HCT116 (cell line): Measurements from ENCODE around the gene LRFN2. TPM values are rescaled to one million over a fixed set of nuclear protein-coding genes. Genes with fewer than 3 reads are reported as not detected.

ENCODE experiments used
- ATAC-seq: fragments of 200-7000 bp; cut with Tn5 transposase; 2 replicates; pipeline ENCODE4 v1.9.1; 2020; ENCODE audit warnings: mild to moderate bottlenecking, moderate library complexity
- BruUV-seq: library from RNA; stranded (reverse); fragments of 400-500 nt; replicated peaks from 2 replicates; lab custom pipeline; 2021; lab: Mats Ljungman, UMichigan
- CTCF ChIA-PET: fragments of 300-600 bp; sonication (Branson Sonifier 250); formaldehyde crosslinking; loops from one replicate; lab custom pipeline; 2021; ENCODE audit warnings: antibody characterized with exemption; lab: Charles Lee
- POLR2A ChIA-PET: fragments of 300-600, 350-600 bp; sonication (Branson Sonifier 250); formaldehyde crosslinking; loops from one replicate; lab custom pipeline; 2021; ENCODE audit warnings: antibody characterized with exemption; lab: Charles Lee
- RAD21 ChIA-PET, 2 experiments: fragments of 300-600 bp; sonication (Branson Sonifier 250); formaldehyde crosslinking; loops; one replicate each; lab custom pipeline; 2023; ENCODE audit warnings: low total read pairs in 2 of 2; ENCODE audit not compliant: uncharacterized antibody in 2 of 2, unreplicated experiment in 2 of 2, low non-redundant PET in 1 of 2; lab: Charles Lee
- DNase-seq: peaks from one replicate; pipeline ENCODE4 v3.0.0-alpha.2; 2010; ENCODE audit warnings: low read depth, low spot score
- H2AFZ ChIP-seq: fragments of 200-600 bp; shearing (Covaris generic), sonication (generic); 2 replicates; pipeline ENCODE4 v1.6.1; 2017; ENCODE audit warnings: low read depth, mixed run types, mixed read lengths, antibody characterized with exemption, low read length; ENCODE audit not compliant: poor library complexity, severe bottlenecking
- H3K27ac ChIP-seq: 2 replicates; pipeline ENCODE4 v1.5.1; 2012; ENCODE audit warnings: low read depth, low read length
- H3K27me3 ChIP-seq: fragments of 200-600 bp; sonication (generic); 2 replicates; pipeline ENCODE4 v1.6.1; 2016; ENCODE audit warnings: mixed run types, low read length, mixed read lengths; ENCODE audit not compliant: insufficient read depth
- H3K36me3 ChIP-seq, 2 experiments: fragments of 200-500 bp in 1 of 2; fragments of 200-600 bp in 1 of 2; sonication (Bioruptor generic) in 1 of 2; sonication (generic) in 1 of 2; 2 replicates each; pipeline versions ENCODE4 v1.5.1 to v1.6.1; 2014 to 2016; ENCODE audit warnings: low read length in 2 of 2, inconsistent platforms in 1 of 2, mixed read lengths in 1 of 2, mixed run types in 1 of 2; ENCODE audit not compliant: insufficient read depth in 2 of 2, control insufficient read depth in 1 of 2
- H3K4me1 ChIP-seq, 2 experiments: fragments of 200-600 bp in 1 of 2; sonication (generic) in 1 of 2; 2 replicates each; pipeline versions ENCODE4 v1.5.1 to v1.6.1; 2012 to 2017; ENCODE audit warnings: low read length in 2 of 2, inconsistent platforms in 1 of 2, mild to moderate bottlenecking in 1 of 2, mixed read lengths in 1 of 2, mixed run types in 1 of 2, moderate library complexity in 1 of 2; ENCODE audit not compliant: insufficient read depth in 2 of 2, control insufficient read depth in 1 of 2
- H3K4me2 ChIP-seq: fragments of 200-600 bp; sonication (generic); 2 replicates; pipeline ENCODE4 v1.6.1; 2017; ENCODE audit warnings: mixed run types, low read length, mixed read lengths
- H3K4me3 ChIP-seq, 2 experiments: fragments of 200-600 bp in 1 of 2; sonication (generic) in 1 of 2; replicated peaks in 1 of 2; 2 replicates each; pipeline ENCODE4 v1.5.1; 2011 to 2016; ENCODE audit warnings: low read length in 2 of 2, control low read depth in 1 of 2, low read depth in 1 of 2, mild to moderate bottlenecking in 1 of 2, mixed read lengths in 1 of 2, mixed run types in 1 of 2
- H3K79me2 ChIP-seq: fragments of 200-600 bp; sonication (generic); 2 replicates; pipeline ENCODE4 v1.6.1; 2017; ENCODE audit warnings: mild to moderate bottlenecking, mixed run types, low read length, moderate library complexity, mixed read lengths; ENCODE audit not compliant: insufficient read depth
- H3K9ac ChIP-seq: fragments of 200-600 bp; sonication (generic); 2 replicates; pipeline ENCODE4 v1.6.1; 2016; ENCODE audit warnings: low read length, mixed read lengths
- H3K9me2 ChIP-seq: fragments of 200-600 bp; sonication (generic), shearing (Covaris generic); 2 replicates; pipeline ENCODE4 v1.6.1; 2017; ENCODE audit warnings: mixed run types, mild to moderate bottlenecking, moderate library complexity; ENCODE audit not compliant: insufficient read depth
- H3K9me3 ChIP-seq, 2 experiments: fragments of 200-500 bp in 1 of 2; fragments of 200-600 bp in 1 of 2; sonication (Bioruptor generic) in 1 of 2; sonication (generic) in 1 of 2; 2 replicates each; pipeline ENCODE4 v1.6.1; 2014 to 2017; ENCODE audit warnings: low read length in 2 of 2, mixed read lengths in 2 of 2, inconsistent platforms in 1 of 2, low read depth in 1 of 2, mild to moderate bottlenecking in 1 of 2, mixed run types in 1 of 2, moderate library complexity in 1 of 2; ENCODE audit not compliant: control insufficient read depth in 1 of 2, insufficient read depth in 1 of 2
- H4K20me1 ChIP-seq: fragments of 200-600 bp; sonication (generic), shearing (Covaris generic); 2 replicates; pipeline ENCODE4 v1.6.1; 2017; ENCODE audit warnings: mixed run types, mild to moderate bottlenecking, moderate library complexity; ENCODE audit not compliant: insufficient read depth
- CTCF ChIP-seq, 3 experiments: fragments of 200-600 bp in 1 of 3; sonication (generic) in 1 of 3; IDR thresholded peaks in 2 of 3; conservative IDR thresholded peaks in 1 of 3; 2 replicates each; pipeline ENCODE4 v1.5.1; 2012 to 2017; ENCODE audit warnings: low read depth in 2 of 3, low read length in 2 of 3, antibody characterized with exemption in 1 of 3, borderline replicate concordance in 1 of 3, control low read depth in 1 of 3, mild to moderate bottlenecking in 1 of 3, mixed read lengths in 1 of 3, mixed run types in 1 of 3, moderate library complexity in 1 of 3; ENCODE audit not compliant: insufficient read depth in 1 of 3
- EZH2phosphoT487 ChIP-seq: fragments of 200-600 bp; IDR thresholded peaks from 2 replicates; pipeline ENCODE4 v1.6.1; 2018; ENCODE audit warnings: antibody characterized with exemption, borderline replicate concordance
- JUND ChIP-seq: IDR thresholded peaks from 2 replicates; pipeline ENCODE4 v1.6.1; 2012
- MAX ChIP-seq: IDR thresholded peaks from 2 replicates; pipeline ENCODE4 v1.6.1; 2012
- POLR2AphosphoS5 ChIP-seq: IDR thresholded peaks from 2 replicates; pipeline ENCODE4 v1.6.1; 2011; ENCODE audit warnings: mild to moderate bottlenecking, low read depth, low read length, moderate library complexity
- RAD21 ChIP-seq: IDR thresholded peaks from 2 replicates; pipeline ENCODE4 v1.6.1; 2012; ENCODE audit warnings: low read depth, mild to moderate bottlenecking
- REST ChIP-seq: IDR thresholded peaks from 2 replicates; pipeline ENCODE4 v1.6.1; 2012; ENCODE audit warnings: low read depth
- SIN3A ChIP-seq: IDR thresholded peaks from 2 replicates; pipeline ENCODE4 v1.6.1; 2012; ENCODE audit warnings: low read depth
- SP1 ChIP-seq: IDR thresholded peaks from 2 replicates; pipeline ENCODE4 v1.6.1; 2012; ENCODE audit warnings: low read depth
- SRF ChIP-seq: IDR thresholded peaks from 2 replicates; pipeline ENCODE4 v1.6.1; 2012; ENCODE audit warnings: low read depth
- TCF7L2 ChIP-seq: IDR thresholded peaks from 2 replicates; pipeline ENCODE4 v1.7.0; 2011; ENCODE audit warnings: borderline replicate concordance, inconsistent platforms; ENCODE audit not compliant: insufficient read depth, insufficient read length; ENCODE audit errors: extremely low read depth
- ZBTB33 ChIP-seq: IDR thresholded peaks from 2 replicates; pipeline ENCODE4 v1.6.1; 2011; ENCODE audit warnings: mild to moderate bottlenecking, low read length, moderate library complexity; ENCODE audit not compliant: insufficient replicate concordance; ENCODE audit errors: extremely low read depth
- ZFX ChIP-seq: fragments of 450-650 bp; IDR thresholded peaks from 2 replicates; pipeline ENCODE4 v1.6.1; 2017
- intact Hi-C: fragments of 100-400 bp; cut with micrococcal nuclease; formaldehyde crosslinking; loops from 2 replicates; pipeline ENCODE4 v1.10.0; 2022
- total RNA-seq: library from RNA; stranded (reverse); gene quantifications from one replicate; pipeline ENCODE4 v1.2.1, GENCODE V29; 2021; ENCODE audit not compliant: unreplicated experiment

Gene LRFN2
- total RNA-seq, 1 experiment from 2014 or later, result not detected

GRCh38 chr6:40509086-40509485 lies 78.1 kb downstream of the LRFN2 start:
- no peak for TF ChIP-seq JUND
- no peak for TF ChIP-seq CTCF (IDR thresholded peaks at IDR 0.05 in 2 of 3, conservative IDR thresholded peaks at IDR 0.05 in 1 of 3; ENCODE audit: borderline replicate concordance in 1 of 3, insufficient read depth in 1 of 3, low read depth in 2 of 3, low read length in 2 of 3)
- no peak for TF ChIP-seq POLR2AphosphoS5
- no peak for TF ChIP-seq SP1
- TF ChIP-seq ZFX, result no peak
- no peak for TF ChIP-seq RAD21
- no peak for TF ChIP-seq EZH2phosphoT487
- TF ChIP-seq SIN3A, result no peak
- no peak for TF ChIP-seq MAX
- no peak for TF ChIP-seq TCF7L2
- no peak for TF ChIP-seq REST
- TF ChIP-seq SRF, result no peak
- TF ChIP-seq ZBTB33, result no peak
- intact Hi-C loops, result no loop called here
- DNase-seq (no peak), ATAC-seq (no peak)
- Histone ChIP-seq H3K79me2 (no peaks in the 10 kb centered on the region), H3K36me3 (no peaks in the 10 kb centered on the region), H3K27ac (no peak overlapping the region), H2AFZ (no peak overlapping the region), H3K9me2 (no peaks in the 10 kb centered on the region), H3K9me3 (no peaks in the 10 kb centered on the region), H4K20me1 (no peaks in the 10 kb centered on the region), H3K27me3 (no peaks in the 10 kb centered on the region), H3K4me3 (no peak overlapping the region), H3K4me2 (no peak overlapping the region), H3K9ac (no peak overlapping the region), H3K4me1 (peaks cover 0 to 7% of the 10 kb centered on the region in 2 experiments; a peak in 2 of 4 replicates)
- RAD21 ChIA-PET, result no interaction called here
- POLR2A ChIA-PET, result no interaction called here
- no TSS peak for BruUV-seq
- CTCF ChIA-PET, result no interaction called here
